Cardiac muscle cell (in vitro differentiated cells and primary cell): ENCODE results near the gene MYH15. TPM values are rescaled to one million over a fixed set of nuclear protein-coding genes. Genes with fewer than 3 reads are reported as not detected.

ENCODE experiments used
- DNase-seq, 2 donors: peaks; one replicate each; pipeline versions ENCODE4 v3.0.0 to v3.0.0-alpha.2; 2010 to 2017; ENCODE audit warnings: low read depth in 1 of 2, low spot score in 1 of 2
- H3K27ac ChIP-seq: fragments of 200-600 bp; sonication (generic); 2 replicates; pipeline ENCODE4 v1.5.1; 2016
- H3K27me3 ChIP-seq: fragments of 200-600 bp; sonication (generic); 2 replicates; pipeline ENCODE4 v1.6.0; 2016; ENCODE audit warnings: control low read depth
- H3K36me3 ChIP-seq: fragments of 200-600 bp; sonication (generic); 2 replicates; pipeline ENCODE4 v1.5.1; 2016; ENCODE audit warnings: control low read depth
- H3K4me1 ChIP-seq: fragments of 200-600 bp; sonication (generic); 2 replicates; pipeline ENCODE4 v1.8.1; 2017; ENCODE audit warnings: low read depth, mild to moderate bottlenecking, mixed run types
- H3K4me3 ChIP-seq: fragments of 200-600 bp; sonication (generic); 2 replicates; pipeline ENCODE4 v1.5.1; 2016; ENCODE audit warnings: mild to moderate bottlenecking
- H3K9me3 ChIP-seq: fragments of 200-600 bp; sonication (generic); 2 replicates; pipeline ENCODE4 v1.5.1; 2017; ENCODE audit warnings: low read depth, mild to moderate bottlenecking, control low read depth
- polyA plus RNA-seq: library from polyadenylated mRNA; unstranded; fragments of >200 nt; fragmentation: Nextera tagmentation; extraction: Ambion mirVana; gene quantifications from 2 replicates; pipeline ENCODE4 v1.2.1, GENCODE V29; 2016
- total RNA-seq: library from RNA; depleted of rRNA; stranded (reverse); fragments of >200 nt; gene quantifications from 2 replicates; pipeline ENCODE4 v1.2.3, GENCODE V29; 2016
- TF ChIP-seq, protein P1 (sequence below): IDR thresholded peaks from 2 replicates; pipeline ENCODE4 v1.5.1; 2012; ENCODE audit warnings: low read depth, mild to moderate bottlenecking, low read length

The MYH15 gene
- total and polyA plus RNA-seq, 2 experiments from 2014 or later: 0.24 to 0.55 TPM

DNA sequence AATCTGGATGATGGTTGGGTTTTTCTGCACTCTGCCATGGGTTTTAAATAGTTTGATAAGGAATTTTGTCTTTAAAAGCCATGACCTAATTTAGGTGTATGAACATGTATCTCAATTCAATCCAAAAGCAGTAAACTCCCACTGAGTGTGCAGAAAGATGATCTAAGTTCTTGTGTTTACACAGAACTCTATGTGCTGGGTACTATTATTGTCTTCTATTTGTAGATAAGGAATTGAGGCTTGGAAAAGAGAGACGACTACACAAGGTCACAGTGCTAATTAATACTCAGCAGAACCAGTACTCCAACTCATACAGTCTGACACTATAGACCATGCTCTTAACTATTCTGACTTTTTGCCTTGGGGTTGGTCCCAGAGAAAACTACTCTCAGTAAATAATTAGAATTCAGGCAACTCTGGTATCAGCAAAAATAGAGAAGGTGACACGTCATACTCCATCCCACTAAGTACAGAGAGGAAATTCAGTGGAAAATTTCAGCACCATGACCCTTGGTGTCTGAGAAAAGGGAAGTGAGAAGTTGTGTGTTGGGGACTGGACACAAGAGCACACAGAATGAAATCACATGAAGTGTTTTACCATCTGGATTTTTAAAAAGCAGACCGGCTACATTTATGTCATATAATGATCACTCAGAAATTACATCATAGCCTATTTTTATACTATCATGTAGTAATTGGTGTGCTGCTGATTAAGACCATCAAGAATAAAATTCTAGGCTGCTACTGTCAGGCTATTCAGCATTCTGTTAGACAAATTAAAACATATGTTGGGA, 18.3 kb upstream of the MYH15 start:
- Histone ChIP-seq H3K36me3 (no peaks in the 10 kb centered on the region), H3K9me3 (no peaks in the 10 kb centered on the region), H3K27me3 (no peaks in the 10 kb centered on the region), H3K27ac (no peak overlapping the region), H3K4me3 (no peak overlapping the region), H3K4me1 (no peaks in the 10 kb centered on the region)
- DNase-seq: no peak
- TF ChIP-seq, protein P1, sequence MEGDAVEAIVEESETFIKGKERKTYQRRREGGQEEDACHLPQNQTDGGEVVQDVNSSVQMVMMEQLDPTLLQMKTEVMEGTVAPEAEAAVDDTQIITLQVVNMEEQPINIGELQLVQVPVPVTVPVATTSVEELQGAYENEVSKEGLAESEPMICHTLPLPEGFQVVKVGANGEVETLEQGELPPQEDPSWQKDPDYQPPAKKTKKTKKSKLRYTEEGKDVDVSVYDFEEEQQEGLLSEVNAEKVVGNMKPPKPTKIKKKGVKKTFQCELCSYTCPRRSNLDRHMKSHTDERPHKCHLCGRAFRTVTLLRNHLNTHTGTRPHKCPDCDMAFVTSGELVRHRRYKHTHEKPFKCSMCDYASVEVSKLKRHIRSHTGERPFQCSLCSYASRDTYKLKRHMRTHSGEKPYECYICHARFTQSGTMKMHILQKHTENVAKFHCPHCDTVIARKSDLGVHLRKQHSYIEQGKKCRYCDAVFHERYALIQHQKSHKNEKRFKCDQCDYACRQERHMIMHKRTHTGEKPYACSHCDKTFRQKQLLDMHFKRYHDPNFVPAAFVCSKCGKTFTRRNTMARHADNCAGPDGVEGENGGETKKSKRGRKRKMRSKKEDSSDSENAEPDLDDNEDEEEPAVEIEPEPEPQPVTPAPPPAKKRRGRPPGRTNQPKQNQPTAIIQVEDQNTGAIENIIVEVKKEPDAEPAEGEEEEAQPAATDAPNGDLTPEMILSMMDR: no peak

DNA sequence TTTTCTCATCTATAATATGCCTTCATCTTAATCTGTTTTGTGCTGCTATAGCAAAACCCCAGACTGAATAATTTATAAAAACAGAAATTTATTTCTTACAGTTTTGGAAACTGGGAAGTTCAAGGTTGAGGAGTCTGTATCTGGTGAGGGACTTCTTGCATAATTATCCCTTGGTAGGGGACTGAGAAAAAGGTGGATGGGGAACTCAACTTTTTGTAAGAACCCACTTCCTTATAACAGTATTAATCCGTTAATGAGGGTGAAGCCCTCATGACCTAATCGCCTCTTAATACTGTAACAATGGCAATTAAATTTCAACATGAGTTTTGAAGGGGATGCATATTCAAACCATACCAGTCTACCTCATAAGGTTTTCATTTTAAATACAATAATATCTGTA, 17.4 kb upstream of the MYH15 start:
- no peak for DNase-seq
- no peaks in the 10 kb centered on the region for H3K4me1 ChIP-seq
- TF ChIP-seq, protein P1: no peak
- no peak overlapping the region for H3K4me3 ChIP-seq
- no peaks in the 10 kb centered on the region for H3K27me3 ChIP-seq
- no peaks in the 10 kb centered on the region for H3K36me3 ChIP-seq
- H3K27ac ChIP-seq: no peak overlapping the region
- no peaks in the 10 kb centered on the region for H3K9me3 ChIP-seq

DNA sequence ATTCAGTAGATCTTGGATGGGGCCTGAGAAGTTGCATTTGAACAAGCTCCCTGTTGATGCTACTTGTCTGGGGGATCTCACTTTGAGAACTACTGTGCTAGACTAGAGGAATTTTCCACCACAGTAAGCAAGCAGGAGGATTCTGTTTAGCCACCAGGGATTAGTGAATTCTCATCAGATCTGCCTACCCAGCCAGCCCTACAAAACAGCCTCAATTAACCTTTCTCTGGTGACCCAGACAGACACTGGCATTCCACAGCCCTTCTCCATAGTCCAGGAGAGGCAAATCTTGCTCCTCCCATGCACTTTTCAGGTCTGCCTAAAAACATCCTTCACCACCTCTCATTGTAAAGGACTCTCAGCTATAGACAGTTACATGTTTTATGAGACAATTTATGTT, 16.7 kb upstream of the MYH15 start:
- H3K27ac ChIP-seq: no peak overlapping the region

DNA sequence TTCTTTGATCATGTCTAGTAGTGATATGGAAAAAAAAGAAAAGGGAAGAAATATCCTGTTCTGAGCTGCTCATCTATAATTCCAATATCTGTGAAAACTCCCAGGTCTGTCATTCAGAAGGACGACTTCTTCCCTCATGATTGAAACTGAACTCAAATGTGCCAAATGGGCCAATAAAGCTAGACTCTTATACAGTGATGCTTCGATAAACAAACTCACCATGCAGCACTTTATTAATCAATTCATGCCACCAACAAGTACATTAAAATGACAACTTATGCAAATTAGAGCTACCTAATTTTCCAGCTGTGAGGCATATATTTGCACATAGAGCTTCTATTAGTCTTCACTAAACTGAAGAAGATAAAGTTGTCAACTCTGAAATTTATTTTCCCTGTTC, 15.6 kb upstream of the MYH15 start:
- H3K36me3 ChIP-seq: no peaks in the 10 kb centered on the region
- TF ChIP-seq, protein P1: no peak
- no peaks in the 10 kb centered on the region for H3K27me3 ChIP-seq
- H3K4me1 ChIP-seq: no peaks in the 10 kb centered on the region
- H3K27ac ChIP-seq: no peak overlapping the region
- no peak overlapping the region for H3K4me3 ChIP-seq
- no peaks in the 10 kb centered on the region for H3K9me3 ChIP-seq
- DNase-seq: no peak

More for the DNA sequence above, 16.7 kb upstream of the MYH15 start:
- no peak for DNase-seq
- Histone ChIP-seq H3K4me1 (no peaks in the 10 kb centered on the region), H3K36me3 (no peaks in the 10 kb centered on the region), H3K4me3 (no peak overlapping the region), H3K27me3 (no peaks in the 10 kb centered on the region), H3K9me3 (no peaks in the 10 kb centered on the region)
- TF ChIP-seq, protein P1: no peak

DNA sequence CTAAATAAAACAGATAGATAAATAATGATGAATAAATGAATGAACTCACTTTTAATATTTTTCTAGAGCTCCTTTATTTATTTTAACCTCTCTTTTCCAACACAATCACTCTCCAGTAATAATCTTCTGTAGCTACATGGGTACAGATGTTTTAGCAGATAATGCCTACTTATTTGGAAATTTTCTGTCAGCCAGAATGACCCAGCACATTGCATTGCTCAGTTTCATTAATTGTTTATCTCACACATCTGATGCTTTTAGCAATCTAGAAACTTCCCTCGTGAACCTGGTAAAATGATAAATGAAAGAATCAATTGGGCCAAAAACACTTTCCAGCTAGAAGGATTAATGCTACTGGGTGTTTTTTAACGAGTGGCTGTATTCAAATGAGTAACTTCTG, 14.9 kb upstream of the MYH15 start:
- Histone ChIP-seq H3K4me1 (no peaks in the 10 kb centered on the region), H3K27me3 (no peaks in the 10 kb centered on the region), H3K9me3 (no peaks in the 10 kb centered on the region), H3K36me3 (no peaks in the 10 kb centered on the region), H3K4me3 (no peak overlapping the region), H3K27ac (no peak overlapping the region)
- TF ChIP-seq, protein P1: no peak
- no peak for DNase-seq
